B cell (primary cell): ENCODE data around the gene RGS6. TPM values are rescaled to one million over a fixed set of nuclear protein-coding genes. Genes with fewer than 3 reads are reported as not detected.

Experiments
- ATAC-seq: fragments of 200-7000 bp; cut with Tn5 transposase; one replicate; pipeline ENCODE4 v1.10.0; 2021; ENCODE audit warnings: low read depth, mild to moderate bottlenecking, moderate number of reproducible peaks, moderate library complexity
- CTCF ChIA-PET: fragments of 350-600 bp; sonication (Branson Sonifier 250); formaldehyde crosslinking; loops from one replicate; lab custom pipeline; 2021; ENCODE audit warnings: antibody characterized with exemption, inconsistent platforms; lab: Charles Lee
- POLR2A ChIA-PET: fragments of 350-600 bp; sonication (Branson Sonifier 250); formaldehyde crosslinking; loops from one replicate; lab custom pipeline; 2021; ENCODE audit warnings: antibody characterized with exemption; lab: Charles Lee
- DNase-seq: peaks from one replicate; pipeline ENCODE4 v3.0.0; 2013
- H2AFZ ChIP-seq: 2 replicates; pipeline ENCODE4 v1.6.1; 2012; ENCODE audit warnings: mild to moderate bottlenecking, low read depth, low read length; ENCODE audit not compliant: insufficient read depth, poor library complexity, severe bottlenecking
- H3K27ac ChIP-seq, 2 donors: 1 replicate in 1 of 2; 2 replicates in 1 of 2; pipeline ENCODE4 v1.5.1; 2012 to 2013; ENCODE audit warnings: low read length in 2 of 2, mild to moderate bottlenecking in 2 of 2, moderate library complexity in 1 of 2
- H3K27me3 ChIP-seq, 4 experiments: fragments of 200-600 bp in 1 of 4; sonication (generic) in 1 of 4; replicated peaks in 1 of 4; 1 replicate in 2 of 4; 2 replicates in 2 of 4; pipeline versions ENCODE4 v1.6.1 to v1.7.0; 2013 to 2016; ENCODE audit warnings: low read length in 3 of 4, mild to moderate bottlenecking in 2 of 4, mixed read lengths in 1 of 4, moderate library complexity in 1 of 4; ENCODE audit not compliant: insufficient read depth in 4 of 4, control insufficient read depth in 3 of 4; ENCODE audit errors: control extremely low read depth in 1 of 4
- H3K36me3 ChIP-seq, 2 experiments: replicated peaks in 1 of 2; 1 replicate in 1 of 2; 2 replicates in 1 of 2; pipeline versions ENCODE4 v1.6.1 to v1.7.1; 2013; ENCODE audit warnings: low read length in 1 of 2; ENCODE audit not compliant: insufficient read depth in 2 of 2, control insufficient read depth in 1 of 2; ENCODE audit errors: control extremely low read depth in 1 of 2, extremely low read depth in 1 of 2
- H3K4me1 ChIP-seq, 2 donors: fragments of 200-600 bp in 1 of 2; sonication (generic) in 1 of 2; 1 replicate in 1 of 2; 2 replicates in 1 of 2; pipeline versions ENCODE4 v1.5.1 to v1.6.1; 2013 to 2017; ENCODE audit warnings: low read length in 2 of 2; ENCODE audit not compliant: control insufficient read depth in 2 of 2, insufficient read depth in 2 of 2
- H3K4me2 ChIP-seq: replicated peaks from 2 replicates; pipeline ENCODE3; 2012; ENCODE audit warnings: mild to moderate bottlenecking, low read depth, low read length; ENCODE audit not compliant: poor library complexity, severe bottlenecking
- H3K4me3 ChIP-seq, 5 experiments: fragments of 200-600 bp in 1 of 5; sonication (generic) in 1 of 5; 1 replicate in 3 of 5; 2 replicates in 2 of 5; pipeline versions ENCODE4 v1.5.1 to v1.7.0; 2011 to 2016; ENCODE audit warnings: low read length in 4 of 5, mild to moderate bottlenecking in 4 of 5, low read depth in 2 of 5, control low read depth in 1 of 5, moderate library complexity in 1 of 5; ENCODE audit not compliant: insufficient read depth in 1 of 5; ENCODE audit errors: control extremely low read depth in 1 of 5, extremely low read depth in 1 of 5
- H3K79me2 ChIP-seq: fragments of 200-600 bp; sonication (generic); one replicate; pipeline ENCODE4 v1.6.0; 2016; ENCODE audit warnings: low read length; ENCODE audit not compliant: control insufficient read depth, insufficient read depth
- H3K9ac ChIP-seq: fragments of 200-600 bp; sonication (generic); 2 replicates; pipeline ENCODE4 v1.6.1; 2017; ENCODE audit warnings: mild to moderate bottlenecking, low read length, moderate library complexity
- H3K9me3 ChIP-seq, 3 donors: one replicate each; pipeline versions ENCODE4 v1.6.1 to v1.7.1; 2013; ENCODE audit warnings: low read length in 2 of 3; ENCODE audit not compliant: control insufficient read depth in 2 of 3, insufficient read depth in 1 of 3; ENCODE audit errors: control extremely low read depth in 1 of 3
- H4K20me1 ChIP-seq: 2 replicates; pipeline ENCODE4 v1.6.0; 2012; ENCODE audit warnings: mild to moderate bottlenecking, low read length; ENCODE audit not compliant: insufficient read depth, control insufficient read depth, poor library complexity, severe bottlenecking
- H3K27ac Mint-ChIP-seq: one replicate; pipeline ENCODE4 v1.8.0; 2021; ENCODE audit warnings: mixed read lengths
- H3K27me3 Mint-ChIP-seq: one replicate; pipeline ENCODE4 v1.8.0; 2021; ENCODE audit warnings: mixed read lengths
- H3K4me1 Mint-ChIP-seq: one replicate; pipeline ENCODE4 v1.8.0; 2021; ENCODE audit warnings: mixed read lengths
- H3K4me3 Mint-ChIP-seq: one replicate; pipeline ENCODE4 v1.8.0; 2021; ENCODE audit warnings: mixed read lengths
- H3K9me3 Mint-ChIP-seq: one replicate; pipeline ENCODE4 v1.8.0; 2022; ENCODE audit warnings: mixed read lengths; ENCODE audit not compliant: insufficient read depth
- EZH2 ChIP-seq: IDR thresholded peaks from 2 replicates; pipeline ENCODE4 v1.6.1; 2012; ENCODE audit warnings: borderline replicate concordance, low read depth, mild to moderate bottlenecking, moderate library complexity, low read length; ENCODE audit not compliant: insufficient read depth, poor library complexity, severe bottlenecking
- WGBS: methylation state at CpG from one replicate; pipeline ENCODE4 v1.1.5; 2013; ENCODE audit warnings: missing lambda C conversion rate; ENCODE audit not compliant: insufficient coverage; 5-methylcytosine and 5-hydroxymethylcytosine counted together
- intact Hi-C: fragments of 100-400 bp; cut with micrococcal nuclease; formaldehyde crosslinking; loops from one replicate; pipeline ENCODE4 v1.10.0; 2022
- polyA plus RNA-seq: library from polyadenylated mRNA; depleted of rRNA; stranded (reverse); fragments of >200 nt; gene quantifications from 2 replicates; pipeline ENCODE4 v1.2.3, GENCODE V29; 2012
- total RNA-seq, 2 donors: library from RNA; stranded (reverse); fragments of 120-200 nt in 1 of 2; gene quantifications; 1 replicate in 1 of 2; 2 replicates in 1 of 2; pipeline versions ENCODE4 v1.2.3 to v1.2.4, GENCODE V29; 2013 to 2022
- TF ChIP-seq, protein P1 (sequence below): fragments of 200-600 bp; IDR thresholded peaks from one replicate; pipeline ENCODE4 v1.8.0; 2022; ENCODE audit warnings: antibody characterized with exemption, mild to moderate bottlenecking

Gene RGS6
- total and polyA plus RNA-seq, 2 donors (not counting 1 experiment from before 2014, with no cell fraction given): 0.07 TPM; not detected in 1

DNA sequence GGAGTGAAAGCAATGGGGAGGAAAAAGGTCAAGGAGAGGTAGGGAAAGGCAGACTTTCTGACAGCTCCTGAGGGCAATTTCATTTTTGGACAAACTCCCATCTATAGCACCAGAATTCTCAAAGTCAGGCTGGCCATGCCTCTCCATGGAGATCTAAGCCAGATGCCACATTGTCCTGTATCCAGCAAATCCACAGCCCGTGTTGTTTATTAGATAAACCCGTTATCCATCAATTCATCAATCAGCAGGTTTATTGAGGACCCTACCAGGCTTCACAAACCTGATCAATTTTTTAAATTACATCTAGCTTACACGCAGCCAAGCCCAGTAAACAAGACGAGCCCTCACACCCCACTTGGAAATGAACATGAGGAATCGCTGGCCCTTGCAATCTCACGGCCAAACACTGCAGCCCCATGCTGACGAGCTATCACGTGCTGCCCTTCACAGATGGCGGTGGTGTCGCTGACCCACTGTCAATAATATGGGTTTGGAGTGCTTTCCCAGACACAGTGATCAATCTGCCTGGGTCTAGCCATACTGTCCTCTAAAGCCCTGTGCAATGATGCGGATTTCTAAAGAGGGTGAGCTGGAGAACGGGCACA lies 628.8 kb downstream of the RGS6 start:
- H2AFZ ChIP-seq: no peak overlapping the region
- no peak overlapping the region for H3K27ac ChIP-seq
- no peak overlapping the region for H3K4me2 ChIP-seq
- ATAC-seq: no peak
- H3K9ac ChIP-seq: no peak overlapping the region
- CTCF ChIA-PET: interaction anchor here (1.2 kb wide), 1 partner anchor 37 kb away, joined by 3 read pairs; no protein-coding TSS in a partner anchor
- TF ChIP-seq EZH2: no peak
- TF ChIP-seq, protein P1, sequence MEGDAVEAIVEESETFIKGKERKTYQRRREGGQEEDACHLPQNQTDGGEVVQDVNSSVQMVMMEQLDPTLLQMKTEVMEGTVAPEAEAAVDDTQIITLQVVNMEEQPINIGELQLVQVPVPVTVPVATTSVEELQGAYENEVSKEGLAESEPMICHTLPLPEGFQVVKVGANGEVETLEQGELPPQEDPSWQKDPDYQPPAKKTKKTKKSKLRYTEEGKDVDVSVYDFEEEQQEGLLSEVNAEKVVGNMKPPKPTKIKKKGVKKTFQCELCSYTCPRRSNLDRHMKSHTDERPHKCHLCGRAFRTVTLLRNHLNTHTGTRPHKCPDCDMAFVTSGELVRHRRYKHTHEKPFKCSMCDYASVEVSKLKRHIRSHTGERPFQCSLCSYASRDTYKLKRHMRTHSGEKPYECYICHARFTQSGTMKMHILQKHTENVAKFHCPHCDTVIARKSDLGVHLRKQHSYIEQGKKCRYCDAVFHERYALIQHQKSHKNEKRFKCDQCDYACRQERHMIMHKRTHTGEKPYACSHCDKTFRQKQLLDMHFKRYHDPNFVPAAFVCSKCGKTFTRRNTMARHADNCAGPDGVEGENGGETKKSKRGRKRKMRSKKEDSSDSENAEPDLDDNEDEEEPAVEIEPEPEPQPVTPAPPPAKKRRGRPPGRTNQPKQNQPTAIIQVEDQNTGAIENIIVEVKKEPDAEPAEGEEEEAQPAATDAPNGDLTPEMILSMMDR: no peak
- H3K4me3 ChIP-seq: no peak overlapping the region
- no peaks in the 10 kb centered on the region for H3K36me3 ChIP-seq
- H3K9me3 ChIP-seq: peaks cover 0 to 4% (median 0%) of the 10 kb centered on the region in 3 donors
- peaks cover 41% of the 10 kb centered on the region for H3K4me1 Mint-ChIP-seq
- POLR2A ChIA-PET: no interaction called here
- intact Hi-C loops: no loop called here
- H3K27ac Mint-ChIP-seq: peak overlapping the region; percentile 26
- H3K27me3 Mint-ChIP-seq: peaks cover 3% of the 10 kb centered on the region
- no peak overlapping the region for H3K4me3 Mint-ChIP-seq
- no peaks in the 10 kb centered on the region for H3K27me3 ChIP-seq
- H3K9me3 Mint-ChIP-seq: no peaks in the 10 kb centered on the region
- no peaks in the 10 kb centered on the region for H4K20me1 ChIP-seq
- DNase-seq: no peak
- peaks cover 28 to 40% of the 10 kb centered on the region in 2 donors for H3K4me1 ChIP-seq
- WGBS: 97% methylated on average over 12 of the region's 12 CpGs
- no peaks in the 10 kb centered on the region for H3K79me2 ChIP-seq

DNA sequence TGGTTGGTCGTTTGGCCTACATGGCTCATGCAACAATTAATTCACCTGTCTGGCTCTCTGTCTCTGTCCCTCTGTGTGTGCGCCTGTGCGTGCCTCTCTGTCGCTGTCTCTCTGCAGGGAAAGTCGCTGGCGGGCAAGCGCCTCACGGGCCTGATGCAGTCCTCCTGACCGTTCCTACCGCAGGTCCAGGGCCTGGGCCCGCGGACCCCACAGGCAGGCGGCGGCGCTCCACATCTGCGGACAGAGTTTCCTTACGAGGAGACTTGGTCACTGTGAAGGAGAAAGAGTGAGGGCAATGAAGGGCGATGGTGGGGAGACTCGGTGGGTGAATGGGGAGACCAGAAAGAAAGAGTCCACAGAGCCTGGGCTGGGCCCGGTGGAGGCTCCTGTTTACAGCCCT lies 630.1 kb downstream of the RGS6 start:
- no peak overlapping the region for H3K9ac ChIP-seq
- H3K36me3 ChIP-seq: no peaks in the 10 kb centered on the region
- no peak overlapping the region for H3K27ac Mint-ChIP-seq
- intact Hi-C loops: no loop called here
- DNase-seq (no peak), ATAC-seq (no peak)
- peaks cover 0 to 4% (median 0%) of the 10 kb centered on the region in 3 donors for H3K9me3 ChIP-seq
- H3K4me2 ChIP-seq: no peak overlapping the region
- H3K27me3 Mint-ChIP-seq: peaks cover 3% of the 10 kb centered on the region
- H3K4me3 Mint-ChIP-seq: no peak overlapping the region
- H4K20me1 ChIP-seq: no peaks in the 10 kb centered on the region
- H3K27ac ChIP-seq: no peak overlapping the region
- peaks cover 48% of the 10 kb centered on the region for H3K4me1 Mint-ChIP-seq
- TF ChIP-seq EZH2: no peak
- TF ChIP-seq, protein P1: no peak
- POLR2A ChIA-PET: no interaction called here
- CTCF ChIA-PET: no interaction called here
- H3K9me3 Mint-ChIP-seq: no peaks in the 10 kb centered on the region
- H3K79me2 ChIP-seq: no peaks in the 10 kb centered on the region
- H3K4me1 ChIP-seq: peaks cover 34 to 49% of the 10 kb centered on the region in 2 donors
- no peaks in the 10 kb centered on the region for H3K27me3 ChIP-seq
- no peak overlapping the region for H3K4me3 ChIP-seq
- no peak overlapping the region for H2AFZ ChIP-seq
- WGBS: 95% methylated on average over 20 of the region's 20 CpGs
